Gastrocnemius medialis (tissue), 4 donors: Measurements from ENCODE around the gene ZP1.

ENCODE experiments used
- POLR2A ChIP-seq, 2 donors: fragments of 450-650 bp; IDR thresholded peaks; one replicate each; pipeline ENCODE4 v1.6.1; 2017; ENCODE audit warnings: antibody characterized with exemption in 2 of 2, mild to moderate bottlenecking in 2 of 2, moderate library complexity in 2 of 2
- TF ChIP-seq, protein P1 (sequence below), 5 experiments: fragments of 450-650 bp in 3 of 5; fragments of 200-600 bp in 2 of 5; sonication (generic) in 2 of 5; IDR thresholded peaks in 4 of 5; conservative IDR thresholded peaks in 1 of 5; 1 replicate in 4 of 5; 2 replicates in 1 of 5; pipeline ENCODE4 v1.5.1; 2016 to 2019; ENCODE audit warnings: antibody characterized with exemption in 5 of 5, mild to moderate bottlenecking in 3 of 5, moderate library complexity in 3 of 5

DNA sequence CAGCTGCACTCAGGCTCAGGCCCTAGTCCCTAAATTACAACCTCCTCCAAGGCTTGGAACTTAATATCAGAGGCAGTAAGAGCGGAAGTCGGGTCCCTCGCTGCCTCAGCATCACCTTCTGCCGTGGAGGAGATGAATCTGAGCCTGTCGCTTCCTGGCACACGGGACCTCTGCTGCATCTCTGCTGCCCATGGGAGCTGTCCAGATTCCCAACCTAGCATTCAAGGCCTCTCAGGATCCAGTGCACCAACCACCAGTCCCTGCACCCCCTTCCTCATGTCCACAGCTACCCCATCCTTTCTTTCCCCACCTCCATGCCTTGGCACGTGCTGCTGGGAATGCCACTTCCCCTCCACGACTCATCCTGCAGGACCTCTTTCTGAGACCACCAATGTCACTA, 9.1 kb upstream of the ZP1 start:
- TF ChIP-seq, protein P1, sequence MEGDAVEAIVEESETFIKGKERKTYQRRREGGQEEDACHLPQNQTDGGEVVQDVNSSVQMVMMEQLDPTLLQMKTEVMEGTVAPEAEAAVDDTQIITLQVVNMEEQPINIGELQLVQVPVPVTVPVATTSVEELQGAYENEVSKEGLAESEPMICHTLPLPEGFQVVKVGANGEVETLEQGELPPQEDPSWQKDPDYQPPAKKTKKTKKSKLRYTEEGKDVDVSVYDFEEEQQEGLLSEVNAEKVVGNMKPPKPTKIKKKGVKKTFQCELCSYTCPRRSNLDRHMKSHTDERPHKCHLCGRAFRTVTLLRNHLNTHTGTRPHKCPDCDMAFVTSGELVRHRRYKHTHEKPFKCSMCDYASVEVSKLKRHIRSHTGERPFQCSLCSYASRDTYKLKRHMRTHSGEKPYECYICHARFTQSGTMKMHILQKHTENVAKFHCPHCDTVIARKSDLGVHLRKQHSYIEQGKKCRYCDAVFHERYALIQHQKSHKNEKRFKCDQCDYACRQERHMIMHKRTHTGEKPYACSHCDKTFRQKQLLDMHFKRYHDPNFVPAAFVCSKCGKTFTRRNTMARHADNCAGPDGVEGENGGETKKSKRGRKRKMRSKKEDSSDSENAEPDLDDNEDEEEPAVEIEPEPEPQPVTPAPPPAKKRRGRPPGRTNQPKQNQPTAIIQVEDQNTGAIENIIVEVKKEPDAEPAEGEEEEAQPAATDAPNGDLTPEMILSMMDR (IDR thresholded peaks at IDR 0.05 in 4 of 5, conservative IDR thresholded peaks at IDR 0.05 in 1 of 5), result no peak
- no peak for TF ChIP-seq POLR2A (IDR thresholded peaks at IDR 0.05)
